ENCODE data around the gene CTNNA2.

DNA sequence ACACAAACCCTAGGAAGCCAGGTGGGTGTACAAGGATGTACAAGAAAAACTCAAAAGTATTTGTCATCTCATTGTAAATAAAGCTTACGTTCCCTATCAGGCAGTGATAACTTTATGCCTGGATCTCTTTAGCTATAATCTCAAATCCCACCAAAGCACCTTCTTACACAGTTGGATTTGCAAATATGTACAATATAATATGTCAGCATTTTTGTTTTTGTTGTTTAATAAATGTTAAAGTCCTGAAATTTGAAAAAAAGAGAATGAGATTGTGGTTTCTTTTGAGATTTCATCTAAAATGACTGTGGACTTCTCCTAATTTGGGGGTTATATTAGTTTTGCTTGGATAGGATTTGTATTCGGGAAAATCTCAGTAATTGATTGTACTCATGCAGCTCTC, 709.8 kb downstream of the CTNNA2 start:
- TF ChIP-seq, protein P1, sequence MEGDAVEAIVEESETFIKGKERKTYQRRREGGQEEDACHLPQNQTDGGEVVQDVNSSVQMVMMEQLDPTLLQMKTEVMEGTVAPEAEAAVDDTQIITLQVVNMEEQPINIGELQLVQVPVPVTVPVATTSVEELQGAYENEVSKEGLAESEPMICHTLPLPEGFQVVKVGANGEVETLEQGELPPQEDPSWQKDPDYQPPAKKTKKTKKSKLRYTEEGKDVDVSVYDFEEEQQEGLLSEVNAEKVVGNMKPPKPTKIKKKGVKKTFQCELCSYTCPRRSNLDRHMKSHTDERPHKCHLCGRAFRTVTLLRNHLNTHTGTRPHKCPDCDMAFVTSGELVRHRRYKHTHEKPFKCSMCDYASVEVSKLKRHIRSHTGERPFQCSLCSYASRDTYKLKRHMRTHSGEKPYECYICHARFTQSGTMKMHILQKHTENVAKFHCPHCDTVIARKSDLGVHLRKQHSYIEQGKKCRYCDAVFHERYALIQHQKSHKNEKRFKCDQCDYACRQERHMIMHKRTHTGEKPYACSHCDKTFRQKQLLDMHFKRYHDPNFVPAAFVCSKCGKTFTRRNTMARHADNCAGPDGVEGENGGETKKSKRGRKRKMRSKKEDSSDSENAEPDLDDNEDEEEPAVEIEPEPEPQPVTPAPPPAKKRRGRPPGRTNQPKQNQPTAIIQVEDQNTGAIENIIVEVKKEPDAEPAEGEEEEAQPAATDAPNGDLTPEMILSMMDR (IDR thresholded peaks at IDR 0.05) = no peak
- no peak for TF ChIP-seq POLR2A (IDR thresholded peaks at IDR 0.05)
